Endometrial microvascular endothelial cells (primary cell): ENCODE data around the gene MPP4. TPM values are rescaled to one million over a fixed set of nuclear protein-coding genes. Genes with fewer than 3 reads are reported as not detected.

Experiments used
- in situ Hi-C: cut with HindIII; loops from 2 replicates; pipeline ENCODE4 v1.10.0; 2017; ENCODE audit warnings: low sequenced_read_pairs, low pct_unique_long_range_greater_than_20kb; ENCODE audit errors: inconsistent ontology term
- total RNA-seq: library from RNA; depleted of rRNA; stranded (reverse); fragments of >200 nt; gene quantifications from one replicate; pipeline ENCODE4 v1.2.3, GENCODE V29; 2015; ENCODE audit errors: inconsistent ontology term

The MPP4 gene, protein sequence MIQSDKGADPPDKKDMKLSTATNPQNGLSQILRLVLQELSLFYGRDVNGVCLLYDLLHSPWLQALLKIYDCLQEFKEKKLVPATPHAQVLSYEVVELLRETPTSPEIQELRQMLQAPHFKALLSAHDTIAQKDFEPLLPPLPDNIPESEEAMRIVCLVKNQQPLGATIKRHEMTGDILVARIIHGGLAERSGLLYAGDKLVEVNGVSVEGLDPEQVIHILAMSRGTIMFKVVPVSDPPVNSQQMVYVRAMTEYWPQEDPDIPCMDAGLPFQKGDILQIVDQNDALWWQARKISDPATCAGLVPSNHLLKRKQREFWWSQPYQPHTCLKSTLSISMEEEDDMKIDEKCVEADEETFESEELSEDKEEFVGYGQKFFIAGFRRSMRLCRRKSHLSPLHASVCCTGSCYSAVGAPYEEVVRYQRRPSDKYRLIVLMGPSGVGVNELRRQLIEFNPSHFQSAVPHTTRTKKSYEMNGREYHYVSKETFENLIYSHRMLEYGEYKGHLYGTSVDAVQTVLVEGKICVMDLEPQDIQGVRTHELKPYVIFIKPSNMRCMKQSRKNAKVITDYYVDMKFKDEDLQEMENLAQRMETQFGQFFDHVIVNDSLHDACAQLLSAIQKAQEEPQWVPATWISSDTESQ
- 11.0 TPM for total RNA-seq

DNA sequence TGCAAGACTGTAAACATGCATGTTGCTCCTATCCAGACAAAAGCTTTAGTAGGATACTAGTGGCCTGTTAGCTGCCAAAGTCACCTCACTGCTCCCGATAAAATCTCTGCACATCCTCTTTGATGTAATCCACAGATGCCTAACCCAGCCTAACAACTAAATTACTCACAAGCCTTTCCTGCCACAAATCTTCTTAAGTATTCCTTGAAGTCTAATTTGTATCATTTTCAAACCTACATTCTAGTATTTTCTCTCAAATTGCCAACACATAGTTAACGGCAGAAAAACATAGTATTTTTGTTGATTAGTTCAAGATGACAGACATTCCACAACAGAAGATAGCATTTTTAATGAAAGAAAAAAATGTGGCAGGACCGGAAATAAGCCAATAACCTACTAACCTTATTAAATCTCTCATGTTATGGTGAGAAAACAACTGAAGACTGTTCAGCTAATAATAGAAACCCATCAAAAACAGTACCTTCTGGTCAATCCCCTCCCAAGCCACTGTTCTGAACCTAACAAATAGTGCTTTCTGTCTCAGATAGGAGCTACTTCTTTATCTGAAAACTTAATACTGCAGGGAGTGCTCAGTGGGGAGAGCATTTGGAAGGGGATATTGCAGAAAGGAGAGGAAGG lies at the start of gene MPP4:
Gene MPP4, minus strand, starts transcription at position 57 of the 639 bp plus-strand sequence. CDS start 4,690 bp downstream, outside the sequence.
- in situ Hi-C loops = no loop called here

DNA sequence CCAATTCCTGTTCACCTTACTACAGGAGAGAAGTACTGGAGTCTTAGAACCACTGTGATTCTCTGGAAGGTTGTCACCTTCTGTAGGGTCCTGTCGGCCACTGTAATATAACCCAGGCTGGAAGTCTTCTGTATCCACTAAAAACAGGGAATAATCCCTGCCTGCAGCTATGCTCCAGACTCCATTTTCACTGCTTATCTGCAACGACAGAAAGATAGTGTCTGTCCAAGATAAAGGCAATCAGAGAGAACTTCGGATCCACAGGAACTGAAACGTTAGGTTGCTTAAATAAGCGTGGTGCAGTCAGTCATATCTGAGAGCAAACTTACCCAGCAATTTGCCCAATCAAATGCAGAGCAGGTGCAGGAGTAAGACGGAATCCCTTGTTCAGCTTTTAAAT lies 48.1 kb upstream of the MPP4 start:
- in situ Hi-C loops = no loop called here

DNA sequence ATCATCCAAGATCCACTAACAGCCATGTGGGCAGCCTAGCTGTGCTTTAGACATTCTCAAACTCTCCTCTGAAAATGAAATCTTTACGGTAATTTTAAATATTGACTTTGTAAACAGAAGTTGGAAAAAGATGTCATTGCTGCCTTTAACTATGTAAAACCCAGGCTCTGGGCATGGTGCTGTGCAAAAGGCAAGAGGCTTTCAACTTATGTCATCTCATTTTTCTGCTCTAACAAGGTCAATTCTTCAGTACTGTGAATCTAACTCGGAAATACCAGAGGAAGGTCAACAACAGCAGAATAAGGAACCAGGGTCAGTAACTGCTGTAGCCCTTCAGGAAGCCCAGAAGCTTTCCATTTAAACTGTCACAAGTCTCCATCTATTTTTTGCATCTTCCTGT lies 37.0 kb upstream of the MPP4 start:
- in situ Hi-C loops = no loop called here

DNA sequence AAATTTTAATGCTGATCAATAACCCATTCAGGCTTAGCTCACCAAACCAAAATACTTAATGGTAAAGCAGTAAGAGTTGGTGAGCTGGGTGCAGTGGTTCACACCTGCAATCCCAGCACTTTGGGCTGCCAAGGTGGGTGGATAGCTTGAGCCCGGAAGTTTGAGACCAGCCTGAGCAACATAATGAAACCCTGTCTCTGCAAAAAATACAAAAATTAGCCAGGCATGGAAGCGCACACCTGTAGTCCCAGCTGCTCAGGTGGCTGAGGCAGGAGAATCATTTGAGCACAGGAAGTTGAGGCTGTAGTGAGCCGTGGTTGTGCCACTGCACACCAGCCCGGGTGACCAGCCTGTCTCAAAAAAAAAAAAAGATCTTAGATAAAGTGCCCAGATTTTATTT lies 35.7 kb upstream of the MPP4 start:
- in situ Hi-C loops = no loop called here

DNA sequence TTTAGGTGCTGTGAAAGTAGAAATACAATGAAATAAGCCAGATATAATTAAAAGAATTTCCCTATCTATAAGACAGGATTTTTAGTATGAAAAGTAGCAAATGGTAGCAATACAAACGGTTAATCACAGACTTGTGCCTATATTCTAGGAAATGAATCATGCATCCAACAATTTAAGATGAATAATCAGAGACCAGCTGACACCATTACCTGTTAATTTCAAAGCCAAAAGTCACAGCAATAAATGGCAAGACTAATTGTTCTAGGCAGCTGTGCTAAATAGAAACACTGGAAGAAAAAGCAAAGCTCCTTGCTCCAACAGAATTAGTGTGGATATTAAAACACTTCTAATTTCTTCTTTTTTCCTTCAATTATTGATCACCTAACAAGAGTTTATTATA lies 35.1 kb upstream of the MPP4 start:
- in situ Hi-C loops = no loop called here

DNA sequence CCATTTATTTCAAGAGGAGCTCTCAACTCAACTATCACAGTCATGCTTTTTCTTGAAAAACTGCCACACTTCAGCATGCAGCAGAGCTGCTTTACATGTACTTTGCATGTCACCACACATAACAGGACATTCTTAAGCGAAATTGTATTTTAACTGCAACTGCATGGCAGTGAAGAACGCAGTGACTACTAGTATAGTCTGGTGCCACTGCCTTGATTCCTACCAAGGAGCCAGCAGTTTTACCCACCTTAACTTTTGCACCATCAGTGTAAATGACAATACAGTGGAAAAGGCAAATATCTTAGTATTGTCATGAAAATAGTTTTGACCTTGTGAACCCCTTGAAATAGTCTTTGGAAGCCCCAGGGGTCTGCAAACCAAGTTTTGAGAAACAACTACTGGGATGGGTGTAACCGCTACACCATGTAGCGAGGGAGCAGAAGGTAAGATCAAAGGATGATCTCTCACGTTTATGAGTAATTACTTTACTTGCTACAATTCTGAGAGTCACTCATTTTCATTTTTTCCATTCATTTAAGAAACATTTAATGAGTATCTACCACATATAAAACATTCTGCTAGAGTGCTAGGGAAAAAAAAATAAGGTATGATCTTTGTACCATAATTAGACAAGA lies 32.3 kb upstream of the MPP4 start:
- in situ Hi-C loops = no loop called here

DNA sequence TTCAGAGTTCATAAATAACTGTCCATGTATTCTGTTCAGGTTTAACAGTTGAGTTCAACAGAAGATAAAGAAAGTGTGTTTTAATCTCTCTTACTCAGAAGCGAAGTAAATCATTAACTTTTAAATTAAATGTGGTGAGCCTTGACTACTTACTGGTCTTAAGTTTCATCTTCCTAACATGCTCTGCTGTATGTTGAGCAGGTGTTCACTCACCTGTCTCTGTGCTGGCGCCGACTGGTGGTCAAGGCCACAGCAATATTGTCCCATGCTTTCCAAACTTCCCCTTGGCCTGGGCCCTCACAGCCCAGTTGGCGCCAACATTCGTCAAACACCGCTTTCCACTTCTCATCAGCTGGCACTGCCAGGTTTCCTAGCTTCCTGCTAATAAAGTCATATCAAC lies 17.0 kb upstream of the MPP4 start:
- in situ Hi-C loops = no loop called here

DNA sequence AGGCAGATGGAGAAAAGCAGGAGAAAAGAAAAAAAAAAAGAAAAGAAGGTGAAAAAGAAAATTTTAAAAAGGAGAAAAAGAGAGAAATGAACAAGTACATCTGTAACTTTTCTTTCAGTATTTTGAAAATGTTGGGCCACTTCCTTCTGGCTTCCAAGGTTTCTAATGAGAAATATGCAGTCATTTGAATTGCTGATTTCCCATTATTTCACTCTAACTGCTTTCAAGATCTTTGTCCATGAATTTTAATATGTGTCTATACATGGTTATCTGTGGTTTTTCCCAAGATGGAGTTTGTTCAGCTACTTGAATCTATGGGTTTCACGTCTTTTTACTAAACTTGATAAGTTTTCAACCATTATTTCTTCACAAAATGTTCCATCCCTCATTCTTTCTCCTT lies 14.3 kb upstream of the MPP4 start:
- in situ Hi-C loops = no loop called here

DNA sequence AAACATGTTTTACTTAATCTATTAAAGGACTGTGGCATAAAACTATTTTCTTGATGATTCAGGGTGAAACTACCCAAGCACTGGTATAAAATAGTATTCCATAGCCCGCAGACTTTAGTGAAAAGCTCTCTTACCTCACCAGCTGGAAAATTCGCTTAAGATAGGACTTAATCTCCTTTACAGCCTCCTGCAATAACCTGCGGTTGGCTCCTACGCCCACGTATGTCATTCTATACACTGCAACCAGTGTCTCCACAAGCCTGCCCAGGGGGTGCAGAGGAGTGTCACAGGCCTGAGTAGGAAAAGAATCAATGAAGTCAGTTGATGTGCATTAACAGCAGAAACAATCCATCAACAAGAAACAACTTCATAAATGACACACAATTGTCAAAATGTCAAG lies 11.3 kb upstream of the MPP4 start:
- in situ Hi-C loops = no loop called here

DNA sequence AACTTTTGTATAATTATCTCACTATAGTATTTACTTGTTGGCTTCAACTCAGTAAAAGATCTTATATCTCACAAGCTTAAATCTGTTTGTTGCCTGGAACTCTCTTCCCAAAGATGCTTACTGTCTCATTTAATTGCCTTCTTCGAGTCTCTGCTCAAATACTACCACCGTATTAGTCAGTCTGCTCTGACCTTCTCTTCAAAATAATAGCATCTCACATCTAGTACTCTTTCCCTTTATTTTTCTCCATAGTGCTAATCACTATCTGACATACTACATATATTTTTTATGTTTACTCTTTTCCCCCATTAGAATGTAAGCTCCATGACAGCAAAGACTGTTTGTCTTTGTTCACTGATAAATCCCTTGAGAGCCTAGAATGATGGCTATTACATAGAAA lies 10.6 kb upstream of the MPP4 start:
- in situ Hi-C loops = no loop called here

DNA sequence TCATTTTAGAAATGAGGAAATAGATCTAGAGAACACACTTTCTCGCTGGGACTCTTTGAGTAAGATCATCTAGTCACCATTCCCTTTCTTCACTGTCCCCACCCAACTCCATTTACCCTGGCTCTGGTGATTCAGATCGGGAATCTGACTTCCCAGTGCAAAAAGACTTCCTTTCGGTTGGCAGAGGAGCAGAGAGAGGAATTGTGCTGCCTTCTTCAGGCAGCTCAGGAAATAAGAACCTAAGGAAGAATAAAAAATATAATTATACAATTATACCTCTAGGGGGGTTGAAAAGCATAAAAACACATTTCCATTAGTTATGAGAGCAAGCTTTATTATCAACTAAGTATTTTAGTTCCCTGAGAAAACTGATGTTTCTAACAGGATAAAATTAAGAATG lies 9.3 kb upstream of the MPP4 start:
- in situ Hi-C loops = no loop called here

DNA sequence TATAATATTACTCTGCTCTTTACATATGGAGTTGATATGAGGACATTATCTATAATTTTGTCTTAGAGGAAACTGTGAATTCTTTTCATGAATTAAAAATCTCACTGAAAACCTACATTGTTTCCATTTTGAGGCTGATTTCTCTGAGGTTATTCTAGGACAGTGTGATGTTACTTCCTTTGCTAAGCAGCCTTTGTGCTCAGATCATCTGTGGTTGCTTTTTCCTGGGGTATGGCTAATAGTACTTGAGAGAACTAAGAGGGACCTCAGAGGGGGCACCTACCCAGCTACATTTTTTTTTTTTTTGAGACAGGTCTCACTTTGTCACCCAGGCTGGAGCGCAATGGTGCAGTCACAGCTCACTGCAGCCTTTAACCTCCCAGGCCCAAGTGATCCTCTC lies 8.7 kb upstream of the MPP4 start:
- in situ Hi-C loops = no loop called here

DNA sequence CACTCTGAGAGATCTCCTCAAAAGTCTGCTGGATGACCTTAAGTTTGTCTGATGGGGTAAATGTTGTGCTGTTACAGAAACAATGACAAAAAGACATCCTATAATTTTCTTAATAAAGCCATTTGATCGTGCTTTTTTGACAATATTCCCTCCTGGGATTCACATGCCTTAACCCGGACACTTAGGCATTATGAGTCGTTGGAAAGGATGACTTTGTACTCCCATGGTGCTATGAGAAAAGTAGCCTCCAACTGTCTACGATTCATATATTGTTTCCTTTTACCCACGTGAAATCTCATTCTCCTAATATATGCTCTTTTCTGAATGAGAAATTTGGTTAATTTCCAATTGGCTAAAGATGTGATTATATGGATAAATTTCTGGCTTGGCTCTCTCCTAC lies 6.1 kb upstream of the MPP4 start:
- in situ Hi-C loops = no loop called here

DNA sequence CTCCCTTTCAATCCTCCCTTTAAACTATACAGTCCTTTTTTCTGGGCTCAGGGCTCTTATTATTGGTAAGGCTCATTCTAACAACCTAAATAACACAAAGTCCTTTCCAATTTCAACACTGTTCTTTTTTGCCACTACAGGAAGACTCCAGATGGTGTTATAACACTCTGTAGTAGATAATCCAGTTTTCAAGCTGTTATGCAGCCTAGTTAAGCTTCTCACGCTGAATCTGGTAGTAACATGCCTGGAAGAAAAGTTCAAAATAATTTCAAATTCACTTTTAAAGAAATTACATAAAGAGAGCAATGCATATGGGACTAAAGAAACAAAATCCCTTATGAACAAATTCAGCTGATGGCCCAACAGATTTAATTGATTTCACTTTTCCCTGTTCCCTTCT lies 3.2 kb upstream of the MPP4 start:
- in situ Hi-C loops = no loop called here

DNA sequence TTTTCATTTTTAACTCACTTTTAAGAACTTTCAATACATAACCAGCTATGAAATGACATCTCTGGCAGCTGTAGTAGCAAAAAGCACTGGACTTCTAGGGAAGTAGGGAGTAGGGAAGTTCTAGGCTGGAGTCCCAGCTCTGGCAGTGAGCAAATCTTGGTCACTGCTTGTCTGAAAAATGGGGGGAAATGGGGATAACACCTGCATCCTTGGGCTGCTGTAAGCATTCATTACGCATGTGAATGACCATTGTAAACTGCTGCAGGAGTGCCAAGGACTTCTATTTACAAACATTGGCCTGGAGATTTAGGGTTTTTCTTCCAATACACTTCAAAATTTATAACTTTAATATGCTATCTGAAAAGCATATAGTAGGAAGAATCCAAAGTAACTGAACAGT lies 972 bp upstream of the MPP4 start:
- in situ Hi-C loops = no loop called here

DNA sequence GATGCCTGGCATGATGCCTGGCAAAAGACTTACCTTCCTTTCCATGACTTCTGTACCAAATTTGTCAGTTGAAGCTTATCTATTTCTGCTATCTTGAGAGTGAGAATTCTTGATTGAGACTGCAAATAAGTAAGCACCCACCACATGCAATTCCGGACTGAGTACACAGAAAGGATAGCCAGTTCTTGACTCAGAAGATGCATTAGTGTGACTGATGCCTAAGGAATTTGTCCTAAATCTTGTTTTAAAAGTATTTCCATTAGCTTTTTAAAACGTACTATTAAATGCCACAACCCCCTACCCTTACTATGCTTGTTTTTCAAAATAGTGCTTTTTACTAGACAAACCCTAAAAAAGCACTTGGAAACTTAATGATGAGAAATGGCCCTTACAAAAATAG lies 545 bp downstream of the MPP4 start:
- in situ Hi-C loops = no loop called here

DNA sequence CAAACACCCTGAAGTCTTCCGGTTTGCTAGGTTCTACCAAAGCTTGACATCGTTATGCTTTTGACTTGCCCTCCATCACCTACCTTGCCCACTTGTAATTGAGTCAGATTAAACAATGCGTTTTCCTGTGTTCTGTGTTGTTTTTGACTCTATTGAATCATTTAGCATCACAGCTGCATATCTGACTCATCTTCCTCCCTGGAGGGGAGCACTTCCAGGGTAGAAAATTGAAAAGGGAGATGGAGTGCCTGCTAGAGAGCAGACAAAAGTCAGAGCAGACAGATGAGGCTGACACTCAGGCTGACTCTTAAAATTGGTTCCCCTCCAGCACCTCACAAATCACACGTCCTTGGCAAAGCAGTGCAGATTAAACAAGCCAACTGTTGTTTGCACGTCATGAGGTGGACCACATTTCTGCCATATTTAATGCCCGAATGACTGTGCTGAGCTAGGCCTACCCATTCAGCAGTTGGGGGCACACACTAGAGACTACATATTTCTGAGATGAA lies 2.2 kb downstream of the MPP4 start:
- in situ Hi-C loops = no loop called here

DNA sequence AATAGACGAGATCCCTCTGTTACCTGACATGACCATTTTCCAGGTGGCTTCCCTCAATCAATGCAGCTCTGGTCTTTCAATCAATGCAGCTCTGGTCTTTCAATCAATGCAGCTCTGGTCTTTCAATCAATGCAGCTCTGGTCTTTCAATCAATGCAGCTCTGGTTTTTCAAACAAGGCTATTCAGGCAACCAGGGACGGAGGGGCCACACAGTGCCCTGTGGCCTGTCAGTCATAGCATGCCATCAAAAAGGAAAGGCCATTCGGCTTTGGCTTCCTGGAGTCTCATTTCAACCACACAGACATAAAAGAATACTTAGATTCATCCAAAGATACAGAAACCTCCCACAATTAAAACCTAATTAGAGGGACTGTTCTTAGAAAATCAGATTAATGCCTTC lies 13.3 kb downstream of the MPP4 start:
- in situ Hi-C loops = no loop called here

DNA sequence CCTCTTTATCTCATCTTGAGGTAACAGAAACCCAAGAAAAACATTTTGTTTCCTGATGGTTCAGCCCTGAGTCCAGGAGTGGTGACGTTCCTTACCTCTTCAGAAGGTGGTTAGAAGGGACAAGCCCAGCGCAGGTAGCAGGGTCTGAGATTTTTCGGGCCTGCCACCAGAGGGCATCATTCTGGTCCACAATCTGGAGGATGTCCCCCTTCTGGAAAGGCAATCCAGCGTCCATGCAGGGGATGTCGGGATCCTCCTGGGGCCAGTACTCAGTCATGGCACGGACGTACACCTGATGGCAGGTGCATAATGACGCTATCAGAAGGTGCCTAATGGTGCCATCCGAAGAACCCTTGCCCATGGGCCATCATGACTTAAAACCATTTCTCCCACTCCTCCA lies 17.7 kb downstream of the MPP4 start:
- in situ Hi-C loops = no loop called here

DNA sequence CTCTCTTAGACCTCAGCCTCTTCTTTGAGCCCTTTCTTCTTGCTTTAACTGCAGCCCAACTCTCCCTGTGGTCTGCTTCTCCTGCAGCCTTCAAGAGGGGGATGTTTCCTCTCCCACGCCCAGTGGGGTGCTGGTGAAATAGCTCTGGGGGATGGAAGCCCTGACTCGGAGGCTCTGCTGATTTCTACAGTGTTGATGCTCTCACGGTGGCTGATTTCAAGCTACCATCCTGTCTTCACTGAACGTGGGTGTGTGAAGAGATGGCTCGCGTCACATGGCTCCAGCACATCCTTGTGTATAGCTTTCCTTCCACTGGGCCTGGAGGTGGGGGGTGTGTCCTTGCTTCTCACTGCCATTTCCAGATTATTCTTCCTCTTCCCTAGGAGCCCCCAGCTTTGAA lies 20.0 kb downstream of the MPP4 start:
- in situ Hi-C loops = no loop called here
